Muscle of back (tissue), 13 donors: ENCODE results near the gene LRRC66. TPM values are rescaled to one million over a fixed set of nuclear protein-coding genes. Genes with fewer than 3 reads are reported as not detected.

Experiments
- DNase-seq, 3 donors: peaks; one replicate each; pipeline versions ENCODE4 v3.0.0 to v3.0.0-alpha.2; 2013
- long read RNA-seq, 9 donors: transcript quantifications; one replicate each; lab custom pipeline, GENCODE V29; 2026
- polyA plus RNA-seq, 10 donors: library from polyadenylated mRNA; unstranded; fragments of 120-200 nt; gene quantifications; one replicate each; pipeline ENCODE4 v1.2.1, GENCODE V29; 2013; ENCODE audit not compliant: insufficient read length in 10 of 10

The LRRC66 gene, protein sequence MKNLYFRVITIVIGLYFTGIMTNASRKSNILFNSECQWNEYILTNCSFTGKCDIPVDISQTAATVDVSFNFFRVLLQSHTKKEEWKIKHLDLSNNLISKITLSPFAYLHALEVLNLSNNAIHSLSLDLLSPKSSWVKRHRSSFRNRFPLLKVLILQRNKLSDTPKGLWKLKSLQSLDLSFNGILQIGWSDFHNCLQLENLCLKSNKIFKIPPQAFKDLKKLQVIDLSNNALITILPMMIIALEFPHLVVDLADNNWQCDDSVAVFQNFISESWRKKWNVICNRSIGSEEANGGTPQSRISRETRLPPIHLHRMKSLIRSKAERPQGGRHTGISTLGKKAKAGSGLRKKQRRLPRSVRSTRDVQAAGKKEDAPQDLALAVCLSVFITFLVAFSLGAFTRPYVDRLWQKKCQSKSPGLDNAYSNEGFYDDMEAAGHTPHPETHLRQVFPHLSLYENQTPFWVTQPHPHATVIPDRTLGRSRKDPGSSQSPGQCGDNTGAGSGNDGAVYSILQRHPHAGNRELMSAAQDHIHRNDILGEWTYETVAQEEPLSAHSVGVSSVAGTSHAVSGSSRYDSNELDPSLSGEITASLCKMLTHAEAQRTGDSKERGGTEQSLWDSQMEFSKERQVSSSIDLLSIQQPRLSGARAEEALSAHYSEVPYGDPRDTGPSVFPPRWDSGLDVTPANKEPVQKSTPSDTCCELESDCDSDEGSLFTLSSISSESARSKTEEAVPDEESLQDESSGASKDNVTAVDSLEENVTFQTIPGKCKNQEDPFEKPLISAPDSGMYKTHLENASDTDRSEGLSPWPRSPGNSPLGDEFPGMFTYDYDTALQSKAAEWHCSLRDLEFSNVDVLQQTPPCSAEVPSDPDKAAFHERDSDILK
- 1 to 10 TPM in 6 of 10 donors, under 1 TPM in 4; 0.80 to 2.7 (median 1.3) TPM for polyA plus RNA-seq
- long read RNA-seq, donor 1: 0 reads
- long read RNA-seq, donor 2: 0 reads
- long read RNA-seq, donor 3: 0 reads
- long read RNA-seq, donor 4: 0 reads
- long read RNA-seq, donor 5: 0 reads
- long read RNA-seq, donor 6: 0 reads
- long read RNA-seq, donor 7: 0 reads
- long read RNA-seq, donor 8: 0 reads
- long read RNA-seq, donor 9: 0 reads

DNA sequence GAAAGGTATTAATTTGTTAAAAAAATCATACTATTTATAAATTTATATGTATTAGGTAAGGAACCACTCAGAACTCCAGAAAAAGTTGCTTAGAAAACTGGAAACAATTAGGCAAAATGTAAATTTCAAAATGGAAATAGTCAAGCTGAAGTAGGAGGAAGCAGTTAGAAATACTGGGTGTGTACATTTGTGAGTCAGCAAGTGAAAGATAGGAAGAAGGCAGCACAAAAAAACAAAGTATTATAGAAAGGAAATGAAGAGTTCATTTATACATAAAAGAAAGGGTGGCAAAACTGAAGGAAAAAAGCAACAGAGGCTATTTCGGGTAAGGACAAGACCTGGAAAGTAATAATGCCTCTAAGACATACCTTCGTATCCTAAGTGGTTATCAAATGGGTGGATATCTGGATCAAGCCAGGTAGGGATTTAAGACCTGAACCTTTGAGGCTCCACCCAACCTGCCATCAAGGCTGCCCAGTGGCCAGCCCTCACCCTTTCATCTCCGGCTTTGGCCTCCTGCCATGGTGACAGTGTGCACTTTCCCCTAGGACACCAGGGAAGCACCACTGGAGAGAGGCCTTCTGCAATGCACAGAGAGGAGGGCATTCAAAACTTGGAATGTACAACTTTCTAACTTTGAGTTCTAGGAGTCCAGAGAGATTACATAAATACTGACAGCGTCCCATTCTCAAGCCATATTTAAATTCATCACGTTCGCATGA is at the start of gene LRRC66:
LRRC66 (minus strand) TSS at position 428 of the 722 bp plus-strand sequence. CDS start 2,750 bp downstream, outside the sequence.
- DNase-seq: no peak

GRCh38 chr4:52069571-52069970 is 49.4 kb upstream of the LRRC66 start:
- DNase-seq: peak in 1 of 3 donors; percentile 48

GRCh38 chr4:52059372-52059771 is 39.2 kb upstream of the LRRC66 start:
- peak; percentile 41 to 78 (median 62) for DNase-seq

- DNase-seq: no peak
These were observed 38.1 kb upstream of the LRRC66 start for GRCh38 chr4:52058275-52058674.

- no peak for DNase-seq
These were observed 37.0 kb upstream of the LRRC66 start for GRCh38 chr4:52057196-52057595.

DNA sequence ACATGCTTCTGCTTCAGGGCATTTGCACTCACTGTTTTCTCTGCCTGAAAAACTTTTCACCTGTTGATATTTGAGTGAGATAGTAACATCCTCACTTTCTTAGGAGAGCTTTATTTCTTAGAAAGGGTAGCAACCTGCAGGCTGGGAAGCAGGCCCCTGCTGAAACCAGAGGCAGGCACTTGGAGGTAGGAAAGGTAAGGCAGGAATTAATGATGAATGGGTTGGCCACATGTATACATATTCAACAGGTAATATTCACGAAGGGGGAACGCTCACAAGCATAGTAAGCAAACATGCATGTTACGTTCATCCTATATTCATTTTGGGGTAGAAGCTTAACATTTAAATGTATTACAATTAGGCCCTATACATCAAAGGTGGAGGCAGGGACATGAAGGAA is 34.1 kb upstream of the LRRC66 start:
- DNase-seq: no peak

GRCh38 chr4:52052475-52052780 is 32.3 kb upstream of the LRRC66 start:
- no peak for DNase-seq

DNA sequence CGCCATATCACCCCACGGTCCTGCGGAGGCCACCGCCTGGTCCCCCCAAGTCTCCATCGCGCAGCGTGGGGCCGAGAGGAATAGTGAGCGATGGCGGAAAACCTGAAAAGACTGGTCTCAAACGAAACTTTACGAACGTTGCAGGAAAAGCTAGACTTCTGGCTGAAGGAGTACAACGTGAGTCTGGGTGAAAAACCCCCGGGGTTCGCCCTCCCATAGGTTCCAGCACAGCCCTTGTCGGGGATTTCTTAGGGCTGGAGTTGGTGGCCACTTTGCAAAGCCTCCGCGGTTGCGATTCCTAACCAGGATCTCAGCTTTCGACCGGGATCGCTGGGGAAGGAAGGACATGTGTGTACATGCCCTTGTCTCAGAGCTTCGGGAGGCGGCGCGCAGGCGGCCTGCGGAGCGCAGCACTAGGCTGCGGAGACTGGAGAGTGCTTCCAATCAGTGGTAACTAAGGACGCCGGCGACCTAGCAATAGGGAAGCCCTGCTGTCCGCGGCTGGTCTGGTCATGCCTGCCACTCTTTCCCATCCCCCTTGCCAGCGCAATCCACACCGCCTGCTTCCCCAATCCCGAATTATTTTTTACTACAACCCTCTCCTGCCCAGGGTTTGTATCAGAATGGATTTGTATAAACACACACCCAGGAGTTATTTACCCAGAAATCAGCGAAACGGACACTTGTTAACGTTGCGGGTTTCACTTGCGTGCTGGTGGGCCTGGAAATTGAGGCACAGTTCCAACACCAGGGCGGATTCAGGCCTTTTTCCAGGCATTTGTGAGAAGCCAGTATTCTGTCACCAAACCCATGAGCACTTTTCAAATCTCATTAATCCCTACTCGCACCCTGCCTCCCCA is 31.7 kb upstream of the LRRC66 start:
- DNase-seq: peak; percentile 60 to 88 (median 79)

GRCh38 chr4:52051213-52051614 is 31.1 kb upstream of the LRRC66 start, which contains the start of gene SPATA18:
Gene SPATA18 (plus strand): TSS chr4:52051304. CDS start chr4:52051705, 401 bp downstream.
- DNase-seq: no peak

GRCh38 chr4:52049266-52049665 is 29.1 kb upstream of the LRRC66 start:
- no peak for DNase-seq

GRCh38 chr4:52045028-52045427 is 24.9 kb upstream of the LRRC66 start:
- DNase-seq: no peak

GRCh38 chr4:52038103-52038912 is 18.1 kb upstream of the LRRC66 start, which contains the start of gene SGCB:
Gene SGCB (minus strand): TSS chr4:52038299. CDS start chr4:52038259, 40 bp downstream.
- DNase-seq: peak; percentile 66 to 87 (median 69)

GRCh38 chr4:52037689-52038102 is 17.5 kb upstream of the LRRC66 start:
- DNase-seq: peak; percentile 63 to 85 (median 65)

GRCh38 chr4:52036886-52037530 is 16.8 kb upstream of the LRRC66 start:
- DNase-seq: peak; percentile 25 to 73 (median 49)

DNA sequence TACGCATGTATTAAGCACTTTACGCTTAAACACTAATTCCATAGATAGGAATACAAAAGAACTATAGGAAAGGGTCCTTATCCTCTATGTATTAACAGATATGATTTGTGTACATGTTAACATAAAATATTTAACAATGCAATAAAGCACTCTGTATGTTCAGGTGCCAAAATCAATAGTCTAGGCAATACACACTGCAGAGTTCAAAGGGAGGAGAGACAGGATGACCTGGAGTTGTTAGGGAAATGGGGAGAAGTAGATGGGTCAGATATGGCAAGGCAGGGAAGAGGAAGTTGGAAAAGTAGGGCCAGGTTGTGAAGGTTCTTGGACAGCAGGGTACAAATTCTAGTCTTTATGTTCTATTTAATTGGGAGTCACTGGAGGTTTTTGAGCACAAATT is 15.0 kb upstream of the LRRC66 start:
- DNase-seq: no peak

- no peak for DNase-seq
These were observed 11.8 kb upstream of the LRRC66 start for GRCh38 chr4:52032005-52032404.

GRCh38 chr4:52028970-52029369 is 8.8 kb upstream of the LRRC66 start:
- DNase-seq: no peak

GRCh38 chr4:52017814-52018213 is 2.3 kb downstream of the LRRC66 start:
- DNase-seq: no peak

- DNase-seq: no peak
These were observed 3.2 kb downstream of the LRRC66 start for GRCh38 chr4:52016981-52017380.
